Testis (tissue), 2 donors: ENCODE measurements around the gene PDE6G.
A peak's percentile ranks its signal among the peaks of the same experiment; 100 is the strongest.

Experiments used
- POLR2A ChIP-seq: fragments of 450-650 bp; IDR thresholded peaks from one replicate; pipeline ENCODE4 v1.6.1; 2017; ENCODE audit warnings: antibody characterized with exemption, mild to moderate bottlenecking, moderate library complexity
- TF ChIP-seq, protein P1 (sequence below), 3 experiments: fragments of 450-650 bp in 2 of 3; fragments of 200-600 bp in 1 of 3; sonication (generic) in 1 of 3; IDR thresholded peaks; one replicate each; pipeline ENCODE4 v1.5.1; 2016 to 2019; ENCODE audit warnings: antibody characterized with exemption in 3 of 3, mild to moderate bottlenecking in 2 of 3, moderate library complexity in 1 of 3

DNA sequence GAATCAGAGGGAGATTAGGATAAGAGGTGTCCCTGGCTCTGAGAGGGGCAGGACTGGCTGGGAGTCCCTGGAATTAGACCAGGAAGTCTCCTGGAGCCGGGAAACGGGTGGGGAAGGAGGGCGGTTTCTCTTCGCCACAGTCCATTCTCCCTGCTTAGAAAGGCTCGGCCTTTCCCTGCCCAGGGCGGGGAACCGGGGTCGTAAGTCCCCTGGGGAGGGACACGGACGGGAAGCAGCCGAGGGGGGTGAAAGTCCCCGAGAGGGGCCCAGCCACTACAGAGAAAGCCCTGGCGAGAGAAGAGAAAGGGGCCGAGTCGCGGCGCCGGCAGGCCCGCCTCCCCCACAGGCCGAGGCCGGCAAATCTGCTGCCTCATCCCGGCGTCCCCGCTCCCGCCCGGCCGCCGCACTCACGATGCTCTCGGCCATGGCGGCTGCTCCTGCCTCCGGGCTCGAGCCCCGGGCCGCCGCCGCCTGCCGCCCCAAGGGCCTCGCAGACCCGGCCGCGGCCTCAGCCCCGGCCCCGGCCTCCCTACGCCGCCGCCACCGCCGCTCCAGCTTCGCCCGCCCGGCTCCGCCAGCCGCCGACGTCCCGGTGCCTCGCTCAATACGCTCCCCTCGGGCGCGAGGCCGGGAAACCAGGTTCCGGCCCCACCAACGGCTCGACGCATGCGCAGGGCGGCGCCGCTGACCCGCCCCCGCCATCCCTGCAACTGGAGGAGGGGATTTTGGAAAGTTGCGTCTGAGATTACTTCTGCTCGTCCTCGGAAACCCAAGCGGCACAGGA, 19.6 kb downstream of the PDE6G start, which contains the start of the genes NPLOC4 and TSPAN10:
- no peak for TF ChIP-seq POLR2A
- TF ChIP-seq, protein P1, sequence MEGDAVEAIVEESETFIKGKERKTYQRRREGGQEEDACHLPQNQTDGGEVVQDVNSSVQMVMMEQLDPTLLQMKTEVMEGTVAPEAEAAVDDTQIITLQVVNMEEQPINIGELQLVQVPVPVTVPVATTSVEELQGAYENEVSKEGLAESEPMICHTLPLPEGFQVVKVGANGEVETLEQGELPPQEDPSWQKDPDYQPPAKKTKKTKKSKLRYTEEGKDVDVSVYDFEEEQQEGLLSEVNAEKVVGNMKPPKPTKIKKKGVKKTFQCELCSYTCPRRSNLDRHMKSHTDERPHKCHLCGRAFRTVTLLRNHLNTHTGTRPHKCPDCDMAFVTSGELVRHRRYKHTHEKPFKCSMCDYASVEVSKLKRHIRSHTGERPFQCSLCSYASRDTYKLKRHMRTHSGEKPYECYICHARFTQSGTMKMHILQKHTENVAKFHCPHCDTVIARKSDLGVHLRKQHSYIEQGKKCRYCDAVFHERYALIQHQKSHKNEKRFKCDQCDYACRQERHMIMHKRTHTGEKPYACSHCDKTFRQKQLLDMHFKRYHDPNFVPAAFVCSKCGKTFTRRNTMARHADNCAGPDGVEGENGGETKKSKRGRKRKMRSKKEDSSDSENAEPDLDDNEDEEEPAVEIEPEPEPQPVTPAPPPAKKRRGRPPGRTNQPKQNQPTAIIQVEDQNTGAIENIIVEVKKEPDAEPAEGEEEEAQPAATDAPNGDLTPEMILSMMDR (IDR thresholded peaks at IDR 0.05), result peak in 1 of 3 experiments; percentile 7
